Upper lobe of left lung (tissue), 4 donors: ENCODE measurements around the gene ARPP21.

ENCODE experiments used
- POLR2A ChIP-seq, 4 donors: fragments of 450-650 bp; IDR thresholded peaks; one replicate each; pipeline ENCODE4 v1.5.1; 2016 to 2017; ENCODE audit warnings: antibody characterized with exemption in 4 of 4, mild to moderate bottlenecking in 2 of 4
- POLR2AphosphoS5 ChIP-seq, 2 donors: sonication (generic); formaldehyde crosslinking; IDR thresholded peaks; one replicate each; pipeline ENCODE4 v1.5.1; 2017; ENCODE audit warnings: antibody characterized with exemption in 2 of 2
- TF ChIP-seq, protein P1 (sequence below), 6 experiments: fragments of 450-650 bp in 4 of 6; fragments of 200-600 bp in 2 of 6; sonication (generic) in 2 of 6; IDR thresholded peaks; one replicate each; pipeline ENCODE4 v1.5.1; 2016 to 2019; ENCODE audit warnings: antibody characterized with exemption in 6 of 6

DNA sequence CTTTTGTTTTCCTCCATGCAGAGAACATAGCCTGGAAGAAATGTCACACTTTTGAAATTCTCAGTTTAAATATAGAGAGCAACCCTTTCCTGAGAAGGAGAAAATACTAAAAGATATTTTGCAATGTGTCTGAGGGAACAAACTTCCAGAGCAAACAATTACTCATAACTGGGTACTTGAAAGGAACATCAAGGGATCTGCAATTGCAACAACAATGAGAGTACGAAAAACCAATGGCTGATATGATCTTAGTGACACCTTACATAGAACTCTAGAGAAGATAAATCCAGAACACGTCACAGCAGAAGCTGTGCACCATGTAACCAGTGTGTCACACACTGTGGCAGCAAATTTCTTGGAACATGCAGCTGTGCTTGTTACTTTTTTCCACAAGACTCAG lies 14.6 kb upstream of the ARPP21 start:
- TF ChIP-seq, protein P1, sequence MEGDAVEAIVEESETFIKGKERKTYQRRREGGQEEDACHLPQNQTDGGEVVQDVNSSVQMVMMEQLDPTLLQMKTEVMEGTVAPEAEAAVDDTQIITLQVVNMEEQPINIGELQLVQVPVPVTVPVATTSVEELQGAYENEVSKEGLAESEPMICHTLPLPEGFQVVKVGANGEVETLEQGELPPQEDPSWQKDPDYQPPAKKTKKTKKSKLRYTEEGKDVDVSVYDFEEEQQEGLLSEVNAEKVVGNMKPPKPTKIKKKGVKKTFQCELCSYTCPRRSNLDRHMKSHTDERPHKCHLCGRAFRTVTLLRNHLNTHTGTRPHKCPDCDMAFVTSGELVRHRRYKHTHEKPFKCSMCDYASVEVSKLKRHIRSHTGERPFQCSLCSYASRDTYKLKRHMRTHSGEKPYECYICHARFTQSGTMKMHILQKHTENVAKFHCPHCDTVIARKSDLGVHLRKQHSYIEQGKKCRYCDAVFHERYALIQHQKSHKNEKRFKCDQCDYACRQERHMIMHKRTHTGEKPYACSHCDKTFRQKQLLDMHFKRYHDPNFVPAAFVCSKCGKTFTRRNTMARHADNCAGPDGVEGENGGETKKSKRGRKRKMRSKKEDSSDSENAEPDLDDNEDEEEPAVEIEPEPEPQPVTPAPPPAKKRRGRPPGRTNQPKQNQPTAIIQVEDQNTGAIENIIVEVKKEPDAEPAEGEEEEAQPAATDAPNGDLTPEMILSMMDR (IDR thresholded peaks at IDR 0.05): no peak
- TF ChIP-seq POLR2AphosphoS5 (IDR thresholded peaks at IDR 0.05): no peak
- no peak for TF ChIP-seq POLR2A (IDR thresholded peaks at IDR 0.05)
